Esophagus (tissue), 2 donors: ENCODE data around the gene DOP1B. TPM values are rescaled to one million over a fixed set of nuclear protein-coding genes. Genes with fewer than 3 reads are reported as not detected.
"Not testable (repeated sequence)": the region's sequence is repeated elsewhere in the genome, so short reads cannot be mapped to it uniquely, and the experiment has no call there.

Experiments
- H3K27ac ChIP-seq, 2 donors: one replicate each; pipeline ENCODE4 v1.5.1; 2013; ENCODE audit warnings: low read depth in 2 of 2, mild to moderate bottlenecking in 2 of 2, inconsistent platforms in 1 of 2, low read length in 1 of 2, moderate library complexity in 1 of 2
- H3K27me3 ChIP-seq, 2 donors: one replicate each; pipeline ENCODE4 v1.6.1; 2013; ENCODE audit warnings: low read length in 2 of 2, control low read depth in 1 of 2, mild to moderate bottlenecking in 1 of 2; ENCODE audit not compliant: insufficient read depth in 2 of 2, control insufficient read depth in 1 of 2
- H3K36me3 ChIP-seq, 2 donors: one replicate each; pipeline ENCODE4 v1.6.1; 2013; ENCODE audit warnings: low read length in 1 of 2; ENCODE audit not compliant: control insufficient read depth in 2 of 2, insufficient read depth in 2 of 2
- H3K4me1 ChIP-seq, 2 donors: one replicate each; pipeline ENCODE4 v1.6.1; 2013; ENCODE audit warnings: low read length in 1 of 2; ENCODE audit not compliant: control insufficient read depth in 2 of 2, insufficient read depth in 2 of 2
- H3K4me3 ChIP-seq, 2 donors: one replicate each; pipeline ENCODE4 v1.5.1; 2013; ENCODE audit warnings: low read length in 2 of 2, mild to moderate bottlenecking in 2 of 2, low read depth in 1 of 2, moderate library complexity in 1 of 2
- H3K9me3 ChIP-seq, 2 donors: one replicate each; pipeline ENCODE4 v1.6.1; 2013; ENCODE audit warnings: mild to moderate bottlenecking in 2 of 2, low read depth in 1 of 2, low read length in 1 of 2, moderate library complexity in 1 of 2; ENCODE audit not compliant: control insufficient read depth in 2 of 2, insufficient read depth in 1 of 2
- WGBS, 2 donors: extraction: QIAGEN DNeasy Blood & Tissue Kit; methylation state at CpG; one replicate each; pipeline ENCODE4 v1.1.7; 2013; 5-methylcytosine and 5-hydroxymethylcytosine counted together
- polyA plus RNA-seq, 2 donors: library from polyadenylated mRNA; stranded (reverse); fragments of 200-250 nt; gene quantifications; one replicate each; pipeline ENCODE4 v1.2.3, GENCODE V29; 2013
- donor health status: healthy with polysubstance abuse.
- donor health status: Bipolar disorder and iron deficiency.

Gene DOP1B
- polyA plus RNA-seq, 2 donors, result 9.2 to 13.2 TPM

- Histone ChIP-seq H3K27me3 (no peaks in the 10 kb centered on the region), H3K9me3 (no peaks in the 10 kb centered on the region), H3K4me3 (no peak overlapping the region), H3K27ac (peak overlapping the region; percentile 94 to 98), H3K36me3 (no peaks in the 10 kb centered on the region), H3K4me1 (peaks cover 0 to 11% of the 10 kb centered on the region in 2 donors)
- WGBS, 2 donors, result 23 to 24% methylated on average over 9 of the region's 9 CpGs
Observed at GRCh38 chr21:36125512-36126207, 31.0 kb upstream of the DOP1B start.

GRCh38 chr21:36126208-36126565 is 30.4 kb upstream of the DOP1B start:
- H3K36me3 ChIP-seq, result no peaks in the 10 kb centered on the region
- no peaks in the 10 kb centered on the region for H3K9me3 ChIP-seq
- H3K4me1 ChIP-seq, result peaks cover 0 to 11% of the 10 kb centered on the region in 2 donors
- H3K27me3 ChIP-seq, result no peaks in the 10 kb centered on the region
- no peak overlapping the region for H3K4me3 ChIP-seq
- peak overlapping the region; percentile 94 to 98 for H3K27ac ChIP-seq

- 63 to 65% methylated on average over 5 of the region's 5 CpGs for WGBS, 2 donors
- no peaks in the 10 kb centered on the region for H3K36me3 ChIP-seq
- H3K27me3 ChIP-seq, result no peaks in the 10 kb centered on the region
- peaks cover 0 to 11% of the 10 kb centered on the region in 2 donors for H3K4me1 ChIP-seq
- no peak overlapping the region for H3K4me3 ChIP-seq
- H3K9me3 ChIP-seq, result no peaks in the 10 kb centered on the region
- H3K27ac ChIP-seq, result peak overlapping the region; percentile 94 to 98
Observed at GRCh38 chr21:36126621-36127110, 30.0 kb upstream of the DOP1B start.

- Histone ChIP-seq H3K4me1 (peaks cover 0 to 11% of the 10 kb centered on the region in 2 donors), H3K9me3 (no peaks in the 10 kb centered on the region), H3K27ac (peak overlapping the region; percentile 94 to 98), H3K27me3 (no peaks in the 10 kb centered on the region), H3K36me3 (no peaks in the 10 kb centered on the region), H3K4me3 (no peak overlapping the region)
- WGBS, 2 donors, result 72 to 76% methylated on average over 8 to 10 of the region's 10 CpGs
Observed at GRCh38 chr21:36127250-36127904, 29.2 kb upstream of the DOP1B start.

- H3K4me1 ChIP-seq, result peaks cover 0 to 11% of the 10 kb centered on the region in 2 donors
- peak overlapping the region; percentile 1 to 98 for H3K27ac ChIP-seq
- WGBS, 2 donors, result 69 to 75% methylated on average over 5 of the region's 5 CpGs
- no peaks in the 10 kb centered on the region for H3K9me3 ChIP-seq
- no peak overlapping the region for H3K4me3 ChIP-seq
- H3K27me3 ChIP-seq, result no peaks in the 10 kb centered on the region
- H3K36me3 ChIP-seq, result no peaks in the 10 kb centered on the region
Observed at GRCh38 chr21:36127977-36128376, 28.6 kb upstream of the DOP1B start.

GRCh38 chr21:36129219-36129618 is 27.4 kb upstream of the DOP1B start:
- peak overlapping the region in 1 of 2 donors; percentile 53 for H3K27ac ChIP-seq
- H3K36me3 ChIP-seq, result no peaks in the 10 kb centered on the region
- peaks cover 0 to 2% of the 10 kb centered on the region in 2 donors for H3K9me3 ChIP-seq
- H3K4me1 ChIP-seq, result peaks cover 0 to 11% of the 10 kb centered on the region in 2 donors
- no peaks in the 10 kb centered on the region for H3K27me3 ChIP-seq
- H3K4me3 ChIP-seq, result no peak overlapping the region
- WGBS, 2 donors, result 43 to 51% methylated on average over 2 of the region's 2 CpGs

GRCh38 chr21:36130414-36130762 is 26.2 kb upstream of the DOP1B start:
- not testable (repeated sequence) for H3K27me3 ChIP-seq, H3K4me3 ChIP-seq, H3K9me3 ChIP-seq, H3K27ac ChIP-seq, H3K36me3 ChIP-seq
- H3K4me1 ChIP-seq, result peaks cover 0 to 15% of the 10 kb centered on the region in 2 donors
- 17 to 26% methylated on average over 8 to 11 of the region's 18 CpGs for WGBS, 2 donors

- not testable (repeated sequence) for H3K4me3 ChIP-seq, H3K36me3 ChIP-seq, H3K27me3 ChIP-seq, H3K9me3 ChIP-seq, H3K27ac ChIP-seq
- peaks cover 0 to 15% of the 10 kb centered on the region in 2 donors for H3K4me1 ChIP-seq
- 86 to 89% methylated on average over 5 of the region's 5 CpGs for WGBS, 2 donors
Observed at GRCh38 chr21:36130839-36131238, 25.8 kb upstream of the DOP1B start.

GRCh38 chr21:36132696-36133095 is 23.9 kb upstream of the DOP1B start:
- Histone ChIP-seq H3K4me3 (no peak overlapping the region), H3K27me3 (no peaks in the 10 kb centered on the region), H3K9me3 (peaks cover 0 to 2% of the 10 kb centered on the region in 2 donors), H3K36me3 (no peaks in the 10 kb centered on the region), H3K27ac (peak overlapping the region; percentile 14 to 79), H3K4me1 (peaks cover 0 to 11% of the 10 kb centered on the region in 2 donors)
- WGBS, 2 donors, result 66 to 81% methylated on average over 8 of the region's 8 CpGs
